ENCODE results near the gene NCAPD3. TPM values are rescaled to one million over a fixed set of nuclear protein-coding genes. Genes with fewer than 3 reads are reported as not detected.
"Not testable (repeated sequence)": the region's sequence is repeated elsewhere in the genome, so short reads cannot be mapped to it uniquely, and the experiment has no call there.

The NCAPD3 gene
- total and polyA plus RNA-seq, 2 of the 13 experiments (the other 11 are each of a cell fraction or from before 2014, with no cell fraction given) = 20.7 to 25.6 TPM

- FAIRE-seq (no peak), DNase-seq (ENCODE audit: low spot score) (no peak), ATAC-seq (no peak)
- H3K27me3 ChIP-seq (ENCODE audit: control insufficient read depth in 1 of 2, insufficient read depth in 2 of 2, low read length in 2 of 2) = no peaks in the 10 kb centered on the region
- no TSS peak for BruUV-seq (replicated peaks)
- peaks cover 13% of the 10 kb centered on the region for H3K4me1 ChIP-seq (ENCODE audit: insufficient read depth, low read length)
- H3K36me3 ChIP-seq (replicated peaks in 1 of 2; ENCODE audit: control insufficient read depth in 1 of 2, insufficient read depth in 2 of 2, low read length in 2 of 2) = peaks cover 10 to 52% of the 10 kb centered on the region in 2 experiments; a peak in 4 of 5 replicates
- H3K79me2 ChIP-seq (ENCODE audit: insufficient read depth, low read length) = peaks cover 10% of the 10 kb centered on the region
- POLR2A ChIA-PET = no interaction called here
- no peaks in the 10 kb centered on the region for H4K20me1 ChIP-seq (ENCODE audit: insufficient read depth, low read length)
- 87% methylated on average over 3 of the region's 4 CpGs for WGBS (ENCODE audit: low lambda C conversion rate)
- no peak overlapping the region for H3K4me3 ChIP-seq (replicated peaks in 1 of 3; ENCODE audit: insufficient read depth in 1 of 3, low read depth in 2 of 3, low read length in 3 of 3)
- H3K9me3 ChIP-seq (ENCODE audit: low read length) = no peaks in the 10 kb centered on the region
- TF ChIP-seq CHD2 (IDR thresholded peaks at IDR 0.05; ENCODE audit: low read depth, low read length) = no peak
- no peak for TF ChIP-seq ZNF317 (CRISPR knock-in tag; IDR thresholded peaks at IDR 0.05)
- TF ChIP-seq MED13 (CRISPR knock-in tag; IDR thresholded peaks at IDR 0.05) = no peak
- CTCF ChIA-PET (ENCODE audit: low intra/inter-chr PET ratio, low total read pairs) = no interaction called here
- no peak overlapping the region for H3K27ac ChIP-seq (ENCODE audit: extremely low read length, insufficient read depth, low read length)
- H3K9ac ChIP-seq (ENCODE audit: insufficient read depth, low read depth, low read length) = no peak overlapping the region
- no peak overlapping the region for H2AFZ ChIP-seq (ENCODE audit: low read length)
- H3K4me2 ChIP-seq (ENCODE audit: low read depth, low read length) = no peak overlapping the region
- in situ Hi-C loops (cut with HindIII; ENCODE audit: extremely low pct_ligation_motif_present, low pct_unique_long_range_greater_than_20kb) = no loop called here
- intact Hi-C loops (cut with micrococcal nuclease; ENCODE audit: unreplicated experiment) = no loop called here
Measured at GRCh38 chr11:134258577-134258976, 34.8 kb upstream of the NCAPD3 start.

- POLR2A ChIA-PET = no interaction called here
- Histone ChIP-seq H3K27ac (ENCODE audit: extremely low read length, insufficient read depth, low read length) (no peak overlapping the region), H4K20me1 (ENCODE audit: insufficient read depth, low read length) (no peaks in the 10 kb centered on the region), H3K4me1 (ENCODE audit: insufficient read depth, low read length) (peaks cover 17% of the 10 kb centered on the region), H3K27me3 (ENCODE audit: control insufficient read depth in 1 of 2, insufficient read depth in 2 of 2, low read length in 2 of 2) (no peaks in the 10 kb centered on the region), H3K9ac (ENCODE audit: insufficient read depth, low read depth, low read length) (no peak overlapping the region), H2AFZ (ENCODE audit: low read length) (no peak overlapping the region), H3K36me3 (replicated peaks in 1 of 2; ENCODE audit: control insufficient read depth in 1 of 2, insufficient read depth in 2 of 2, low read length in 2 of 2) (peaks cover 8 to 42% of the 10 kb centered on the region in 2 experiments; a peak in 4 of 5 replicates), H3K9me3 (ENCODE audit: low read length) (no peaks in the 10 kb centered on the region), H3K4me3 (replicated peaks in 1 of 3; ENCODE audit: insufficient read depth in 1 of 3, low read depth in 2 of 3, low read length in 3 of 3) (no peak overlapping the region), H3K4me2 (ENCODE audit: low read depth, low read length) (no peak overlapping the region), H3K79me2 (ENCODE audit: insufficient read depth, low read length) (peaks cover 18% of the 10 kb centered on the region)
- intact Hi-C loops (cut with micrococcal nuclease; ENCODE audit: unreplicated experiment) = no loop called here
- ATAC-seq = no peak
- WGBS (ENCODE audit: low lambda C conversion rate) = 92% methylated on average over 11 of the region's 11 CpGs
- in situ Hi-C loops (cut with HindIII; ENCODE audit: extremely low pct_ligation_motif_present, low pct_unique_long_range_greater_than_20kb) = no loop called here
- BruUV-seq (replicated peaks) = no TSS peak
- no peak for DNase-seq (ENCODE audit: low spot score)
- CTCF ChIA-PET (ENCODE audit: low intra/inter-chr PET ratio, low total read pairs) = no interaction called here
- no peak for TF ChIP-seq ZNF652 (CRISPR knock-in tag; IDR thresholded peaks at IDR 0.05; ENCODE audit: borderline replicate concordance, low read depth)
- TF ChIP-seq PTBP1 (IDR thresholded peaks at IDR 0.05; ENCODE audit: low read depth, low read length, poor library complexity, severe bottlenecking) = no peak
- no peak for TF ChIP-seq RAD21 (CRISPR knock-in tag; IDR thresholded peaks at IDR 0.05)
- TF ChIP-seq TCF7 (IDR thresholded peaks at IDR 0.05; ENCODE audit: low read depth) = no peak
- no peak for TF ChIP-seq FOXA1 (IDR thresholded peaks at IDR 0.05)
- TF ChIP-seq FOXA1 (CRISPR knock-in tag; IDR thresholded peaks at IDR 0.05) = no peak
- no peak for TF ChIP-seq ATF7 (IDR thresholded peaks at IDR 0.05)
- TF ChIP-seq ATF7 (CRISPR knock-in tag; IDR thresholded peaks at IDR 0.05) = no peak
- no peak for TF ChIP-seq HMG20A (CRISPR knock-in tag; IDR thresholded peaks at IDR 0.05; ENCODE audit: borderline replicate concordance)
- no peak for FAIRE-seq
Measured at GRCh38 chr11:134257101-134257500, 33.3 kb upstream of the NCAPD3 start.

- FAIRE-seq; BruUV-seq (replicated peaks); DNase-seq (ENCODE audit: low spot score): not testable (repeated sequence)
Measured at GRCh38 chr11:134255184-134255561, 31.4 kb upstream of the NCAPD3 start.

More at GRCh38 chr11:134255184-134255561, 31.4 kb upstream of the NCAPD3 start:
- H3K9me3 ChIP-seq (ENCODE audit: low read length); ATAC-seq; in situ Hi-C loops (cut with HindIII; ENCODE audit: extremely low pct_ligation_motif_present, low pct_unique_long_range_greater_than_20kb); H3K27ac ChIP-seq (ENCODE audit: extremely low read length, insufficient read depth, low read length); H3K4me3 ChIP-seq (replicated peaks in 1 of 3; ENCODE audit: insufficient read depth in 1 of 3, low read depth in 2 of 3, low read length in 3 of 3); H4K20me1 ChIP-seq (ENCODE audit: insufficient read depth, low read length); H3K9ac ChIP-seq (ENCODE audit: insufficient read depth, low read depth, low read length); H3K27me3 ChIP-seq (ENCODE audit: control insufficient read depth in 1 of 2, insufficient read depth in 2 of 2, low read length in 2 of 2); H2AFZ ChIP-seq (ENCODE audit: low read length); CTCF ChIA-PET (ENCODE audit: low intra/inter-chr PET ratio, low total read pairs); intact Hi-C loops (cut with micrococcal nuclease; ENCODE audit: unreplicated experiment); H3K4me2 ChIP-seq (ENCODE audit: low read depth, low read length); POLR2A ChIA-PET: not testable (repeated sequence)
- Histone ChIP-seq H3K79me2 (ENCODE audit: insufficient read depth, low read length) (peaks cover 21% of the 10 kb centered on the region), H3K36me3 (replicated peaks in 1 of 2; ENCODE audit: control insufficient read depth in 1 of 2, insufficient read depth in 2 of 2, low read length in 2 of 2) (peaks cover 6 to 34% of the 10 kb centered on the region in 2 experiments; a peak in 3 of 5 replicates), H3K4me1 (ENCODE audit: insufficient read depth, low read length) (peaks cover 24% of the 10 kb centered on the region)
- 96% methylated on average over 5 of the region's 5 CpGs for WGBS (ENCODE audit: low lambda C conversion rate)
